ENCODE data around the gene AOC1.

DNA sequence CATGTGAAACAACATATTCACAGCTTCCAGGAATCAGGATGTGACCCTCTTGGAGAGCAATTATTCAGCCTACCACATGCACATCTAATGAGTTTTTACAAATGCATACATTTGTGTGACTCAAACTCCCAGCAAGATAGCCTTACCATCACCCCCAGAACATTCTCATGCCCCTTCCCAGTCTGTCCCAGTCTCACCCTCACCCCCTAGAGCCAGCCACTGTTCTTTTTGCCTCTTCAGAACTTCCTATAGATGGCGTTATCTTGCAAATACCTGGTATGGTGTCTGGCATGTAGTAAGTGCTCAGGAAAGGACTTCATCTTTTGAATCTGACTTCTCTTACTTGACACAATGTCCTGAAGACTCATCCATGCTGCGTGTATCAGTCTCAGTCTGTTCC, 23.9 kb upstream of the AOC1 start:
- no peak for TF ChIP-seq EZH2 (IDR thresholded peaks at IDR 0.05; ENCODE audit: insufficient read depth, poor library complexity, severe bottlenecking)
- TF ChIP-seq EZH2phosphoT487 (IDR thresholded peaks at IDR 0.05; ENCODE audit: insufficient read depth, low read depth): no peak

Data from GM23248 (cell line).